GM21723 (cell line): ENCODE data around the gene C1R.
"Not testable (repeated sequence)": the region's sequence is repeated elsewhere in the genome, so short reads cannot be mapped to it uniquely, and the experiment has no call there.

ENCODE experiments used
- ATAC-seq: cut with Tn5 transposase; IDR thresholded peaks from one replicate; pipeline ENCODE4 v1.9.1; 2021; ENCODE audit warnings: mild to moderate bottlenecking, moderate library complexity; ENCODE audit not compliant: unreplicated experiment

C1R gene

DNA sequence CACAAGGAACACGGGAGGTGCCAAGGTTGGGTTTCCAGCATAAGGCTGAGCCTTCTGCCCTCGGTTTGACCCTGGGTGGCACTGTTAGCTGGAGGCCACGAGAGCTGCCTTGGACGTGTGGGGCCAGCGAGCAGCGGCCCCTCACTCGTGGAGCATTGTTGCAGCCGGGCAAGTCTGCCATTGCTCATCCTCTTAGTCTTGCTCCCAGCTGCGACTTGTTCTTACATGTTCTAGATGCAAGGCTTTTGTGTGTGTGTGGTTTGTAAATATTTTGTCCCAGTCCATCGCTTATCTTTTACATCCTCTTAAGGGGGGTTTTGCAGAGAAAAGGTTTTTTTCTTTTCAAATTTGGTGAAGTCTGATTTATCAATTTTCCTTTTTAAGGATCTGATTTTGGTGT, 52.8 kb downstream of the C1R start:
- no peak for ATAC-seq

- ATAC-seq, result no peak
Measured at GRCh38 chr12:7038591-7038990, 53.7 kb downstream of the C1R start.

DNA sequence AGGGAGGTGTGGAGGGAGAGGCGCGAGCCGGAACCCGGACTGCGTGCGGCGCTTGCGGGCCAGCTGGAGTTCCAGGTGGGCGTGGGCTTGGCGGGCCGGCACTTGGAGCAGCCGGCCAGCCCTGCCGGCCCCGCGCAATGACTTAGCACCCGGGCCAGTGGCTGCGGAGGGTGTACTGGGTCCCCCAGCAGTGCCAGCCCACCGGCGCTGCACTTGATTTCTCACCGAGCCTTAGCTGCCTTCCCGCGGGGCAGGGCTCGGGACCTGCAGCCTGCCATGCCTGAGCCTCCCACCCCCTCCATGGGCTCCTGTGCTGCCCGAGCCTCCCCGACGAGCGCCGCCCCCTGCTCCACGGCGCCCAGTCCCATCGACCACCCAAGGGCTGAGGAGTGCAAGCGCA, 54.8 kb downstream of the C1R start:
- ATAC-seq, result not testable (repeated sequence)

GRCh38 chr12:7035463-7035862, 56.8 kb downstream of the C1R start:
- ATAC-seq, result no peak

DNA sequence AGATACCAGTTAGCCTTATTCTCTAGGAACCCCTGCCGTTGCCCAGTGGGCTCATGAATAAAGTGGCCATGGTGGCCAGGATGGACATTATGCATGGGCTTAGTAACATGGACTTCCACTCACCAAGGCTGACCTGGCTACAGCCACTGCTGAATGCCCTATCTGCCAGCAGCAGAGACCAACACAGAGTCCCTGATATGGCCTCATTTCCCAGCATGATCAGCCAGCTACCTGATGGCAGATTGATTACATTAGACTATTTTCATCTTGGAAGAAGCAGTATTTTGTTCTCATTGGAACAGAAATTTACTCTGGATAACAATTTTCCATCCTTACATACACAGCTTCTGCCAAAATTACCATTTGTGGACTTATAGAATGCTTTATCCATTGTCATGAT, 57.8 kb downstream of the C1R start:
- no peak for ATAC-seq

GRCh38 chr12:7032990-7033389, 59.3 kb downstream of the C1R start:
- no peak for ATAC-seq

GRCh38 chr12:7031306-7031705, 60.9 kb downstream of the C1R start:
- no peak for ATAC-seq
